Measurements from ENCODE around the gene FAM13A.

The FAM13A gene

DNA sequence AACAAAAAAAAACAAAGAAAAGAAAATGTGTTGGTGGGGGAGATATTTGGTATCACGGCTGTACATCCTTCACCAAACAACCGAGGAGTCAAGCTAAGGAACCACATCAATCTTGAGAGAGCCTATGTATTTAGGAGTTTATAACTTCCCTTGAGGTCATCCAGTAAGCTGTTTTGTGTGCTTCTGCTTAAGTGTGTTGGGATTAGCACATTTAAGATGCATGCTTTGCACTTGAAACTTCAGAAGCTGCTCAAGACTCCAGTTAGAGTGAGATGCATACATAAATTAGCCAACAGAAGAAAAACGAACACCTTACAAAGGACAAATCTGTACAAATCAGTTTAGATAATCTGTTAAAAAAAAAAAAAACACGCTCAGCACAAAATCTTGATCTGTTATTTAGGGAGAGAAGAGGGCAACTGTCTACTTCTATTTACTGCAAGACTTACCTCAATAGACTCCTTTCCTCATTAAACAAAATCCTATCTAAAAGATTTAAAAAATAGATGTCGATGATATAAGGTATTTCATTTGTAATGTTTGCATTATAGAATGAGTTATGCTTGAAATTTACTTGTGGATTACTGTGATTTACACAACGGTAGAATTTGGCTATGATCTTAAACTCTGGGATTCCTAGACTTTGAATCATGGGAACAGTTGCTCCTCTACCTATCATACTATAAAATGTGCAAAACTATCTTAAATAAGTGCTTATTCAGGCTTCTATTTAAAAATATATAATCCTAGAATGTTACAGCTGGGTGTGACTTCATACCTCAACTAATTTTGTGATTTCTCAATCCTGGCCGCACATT is 305.5 kb downstream of the FAM13A start:
- TF ChIP-seq, protein P1, sequence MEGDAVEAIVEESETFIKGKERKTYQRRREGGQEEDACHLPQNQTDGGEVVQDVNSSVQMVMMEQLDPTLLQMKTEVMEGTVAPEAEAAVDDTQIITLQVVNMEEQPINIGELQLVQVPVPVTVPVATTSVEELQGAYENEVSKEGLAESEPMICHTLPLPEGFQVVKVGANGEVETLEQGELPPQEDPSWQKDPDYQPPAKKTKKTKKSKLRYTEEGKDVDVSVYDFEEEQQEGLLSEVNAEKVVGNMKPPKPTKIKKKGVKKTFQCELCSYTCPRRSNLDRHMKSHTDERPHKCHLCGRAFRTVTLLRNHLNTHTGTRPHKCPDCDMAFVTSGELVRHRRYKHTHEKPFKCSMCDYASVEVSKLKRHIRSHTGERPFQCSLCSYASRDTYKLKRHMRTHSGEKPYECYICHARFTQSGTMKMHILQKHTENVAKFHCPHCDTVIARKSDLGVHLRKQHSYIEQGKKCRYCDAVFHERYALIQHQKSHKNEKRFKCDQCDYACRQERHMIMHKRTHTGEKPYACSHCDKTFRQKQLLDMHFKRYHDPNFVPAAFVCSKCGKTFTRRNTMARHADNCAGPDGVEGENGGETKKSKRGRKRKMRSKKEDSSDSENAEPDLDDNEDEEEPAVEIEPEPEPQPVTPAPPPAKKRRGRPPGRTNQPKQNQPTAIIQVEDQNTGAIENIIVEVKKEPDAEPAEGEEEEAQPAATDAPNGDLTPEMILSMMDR (IDR thresholded peaks at IDR 0.05; ENCODE audit: control insufficient read depth, insufficient read depth, low read depth, low read length, missing control alignments), result no peak
- H3K4me3 ChIP-seq (ENCODE audit: control insufficient read depth, low read depth, low read length), result no peak overlapping the region

GRCh38 chr4:88750369-88750768 is 306.6 kb downstream of the FAM13A start:
- TF ChIP-seq, protein P1 (IDR thresholded peaks at IDR 0.05; ENCODE audit: control insufficient read depth, insufficient read depth, low read depth, low read length, missing control alignments), result no peak
- H3K4me3 ChIP-seq (ENCODE audit: control insufficient read depth, low read depth, low read length), result no peak overlapping the region
- DNase-seq (ENCODE audit: low read depth), result no peak

More for the DNA sequence above, 305.5 kb downstream of the FAM13A start:
- DNase-seq (ENCODE audit: low read depth), result no peak

- TF ChIP-seq, protein P1 (IDR thresholded peaks at IDR 0.05; ENCODE audit: control insufficient read depth, insufficient read depth, low read depth, low read length, missing control alignments), result no peak
- H3K4me3 ChIP-seq (ENCODE audit: control insufficient read depth, low read depth, low read length), result no peak overlapping the region
- no peak for DNase-seq (ENCODE audit: low read depth)
Measured at GRCh38 chr4:88747351-88747750, 309.6 kb downstream of the FAM13A start.

DNA sequence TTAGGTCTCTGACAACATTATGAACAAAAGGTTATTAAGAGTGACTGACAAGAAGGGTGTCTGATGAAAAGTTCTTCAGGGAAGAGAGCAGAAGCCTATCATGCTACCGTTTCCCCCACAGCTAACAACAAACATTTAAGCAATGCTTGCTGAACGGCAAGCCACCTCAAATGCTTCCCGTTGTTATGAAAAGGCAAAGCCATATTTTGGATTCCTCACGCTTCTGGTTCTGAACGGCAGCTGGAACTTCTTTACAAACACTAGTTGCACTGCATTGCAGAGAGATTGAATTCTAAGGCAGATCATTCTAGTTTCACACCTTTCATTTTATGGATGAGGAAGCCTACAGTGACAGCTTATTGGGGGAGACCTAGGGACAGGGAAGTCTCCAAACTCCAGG is 310.8 kb downstream of the FAM13A start:
- no peak for DNase-seq (ENCODE audit: low read depth)
- TF ChIP-seq, protein P1 (IDR thresholded peaks at IDR 0.05; ENCODE audit: control insufficient read depth, insufficient read depth, low read depth, low read length, missing control alignments), result no peak
- no peak overlapping the region for H3K4me3 ChIP-seq (ENCODE audit: control insufficient read depth, low read depth, low read length)

DNA sequence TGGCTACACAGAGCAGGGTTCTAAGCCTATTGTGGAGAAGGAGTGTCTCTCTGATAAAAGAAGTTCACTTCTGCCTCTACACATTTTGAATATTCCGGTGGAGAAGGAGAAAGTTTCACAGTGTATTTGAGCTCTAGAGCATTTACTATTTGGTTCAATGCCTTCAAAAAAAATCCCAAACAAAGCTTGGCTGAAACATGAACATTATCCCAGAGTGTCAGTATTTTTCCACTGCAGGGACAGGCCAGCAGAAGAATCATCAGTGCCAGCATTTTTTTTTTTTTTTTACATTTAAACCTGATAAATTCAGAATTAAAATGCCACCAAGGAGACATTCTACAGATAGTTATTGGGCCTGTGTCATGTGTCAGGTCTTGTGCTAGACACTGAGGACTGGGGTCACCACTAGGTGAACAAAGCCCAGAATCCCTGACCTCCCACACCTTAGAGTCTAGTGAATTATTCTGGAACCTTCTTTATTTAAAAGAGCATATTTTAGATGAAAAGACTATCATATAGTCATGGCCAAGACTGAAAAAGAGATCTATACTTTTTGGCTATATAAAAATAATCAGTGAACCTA is 311.3 kb downstream of the FAM13A start:
- TF ChIP-seq, protein P1 (IDR thresholded peaks at IDR 0.05; ENCODE audit: control insufficient read depth, insufficient read depth, low read depth, low read length, missing control alignments), result no peak
- DNase-seq (ENCODE audit: low read depth), result no peak
- no peak overlapping the region for H3K4me3 ChIP-seq (ENCODE audit: control insufficient read depth, low read depth, low read length)

- no peak overlapping the region for H3K4me3 ChIP-seq (ENCODE audit: control insufficient read depth, low read depth, low read length)
- TF ChIP-seq, protein P1 (IDR thresholded peaks at IDR 0.05; ENCODE audit: control insufficient read depth, insufficient read depth, low read depth, low read length, missing control alignments), result no peak
- no peak for DNase-seq (ENCODE audit: low read depth)
Measured at GRCh38 chr4:88745175-88745574, 311.8 kb downstream of the FAM13A start.

Data from AG09309 (cell line).